IMR-90 (cell line): ENCODE results near the gene ACO1. TPM values are rescaled to one million over a fixed set of nuclear protein-coding genes. Genes with fewer than 3 reads are reported as not detected.
A peak's percentile ranks its signal among the peaks of the same experiment; 100 is the strongest.

ENCODE experiments used
- ATAC-seq: fragments of 200-7000 bp; cut with Tn5 transposase; 2 replicates; pipeline ENCODE4 v1.9.1; 2020; ENCODE audit warnings: low read depth, mild to moderate bottlenecking, moderate library complexity
- BruUV-seq: library from RNA; stranded (reverse); fragments of 400-500 nt; replicated peaks from 2 replicates; lab custom pipeline; 2021; lab: Mats Ljungman, UMichigan
- CTCF ChIA-PET: fragments of 300-600 bp; formaldehyde crosslinking; extraction: SDS; loops from one replicate; lab custom pipeline; 2021; ENCODE audit warnings: antibody characterized with exemption; lab: Yijun Ruan, JAX
- POLR2A ChIA-PET: fragments of 300-600 bp; sonication (Branson Sonifier 250); formaldehyde crosslinking; loops from one replicate; lab custom pipeline; 2022; ENCODE audit warnings: antibody characterized with exemption; ENCODE audit not compliant: unreplicated experiment; lab: Charles Lee
- DNase-seq: peaks from one replicate; pipeline ENCODE4 v3.0.0; 2013
- H2AFZ ChIP-seq: replicated peaks from 2 replicates; pipeline ENCODE3; 2013; ENCODE audit warnings: low read length, mild to moderate bottlenecking; ENCODE audit not compliant: poor library complexity
- H2AK5ac ChIP-seq: 2 replicates; pipeline ENCODE4 v1.6.1; 2013; ENCODE audit warnings: low read depth, low read length, inconsistent platforms
- H2AK9ac ChIP-seq: replicated peaks from 2 replicates; pipeline ENCODE3; 2013; ENCODE audit warnings: mild to moderate bottlenecking, low read depth, low read length, moderate library complexity; ENCODE audit not compliant: poor library complexity
- H2BK120ac ChIP-seq: 2 replicates; pipeline ENCODE4 v1.6.1; 2013; ENCODE audit warnings: low read depth, low read length, inconsistent platforms
- H2BK15ac ChIP-seq: 3 replicates; pipeline ENCODE4 v1.6.1; 2013; ENCODE audit warnings: low read depth, low read length, inconsistent platforms
- H2BK20ac ChIP-seq: 2 replicates; pipeline ENCODE4 v1.6.1; 2013; ENCODE audit warnings: low read depth, mild to moderate bottlenecking, inconsistent platforms, low read length, moderate library complexity
- H2BK5ac ChIP-seq: 2 replicates; pipeline ENCODE4 v1.6.1; 2013; ENCODE audit warnings: mild to moderate bottlenecking, low read depth, low read length, inconsistent platforms; ENCODE audit not compliant: poor library complexity, severe bottlenecking
- H3K14ac ChIP-seq: replicated peaks from 2 replicates; pipeline ENCODE4 v1.6.1; 2013; ENCODE audit warnings: low read depth, low read length, inconsistent platforms
- H3K18ac ChIP-seq: 2 replicates; pipeline ENCODE4 v1.6.1; 2013; ENCODE audit warnings: low read depth, low read length, control low read depth
- H3K23ac ChIP-seq: 2 replicates; pipeline ENCODE4 v1.6.1; 2013; ENCODE audit warnings: low read depth, low read length, inconsistent platforms
- H3K27ac ChIP-seq: 2 replicates; pipeline ENCODE4 v1.5.1; 2013; ENCODE audit warnings: mild to moderate bottlenecking, control low read depth, low read length; ENCODE audit not compliant: insufficient read depth
- H3K27me3 ChIP-seq: 2 replicates; pipeline ENCODE4 v1.6.1; 2013; ENCODE audit warnings: low read length; ENCODE audit not compliant: control insufficient read depth, insufficient read depth
- H3K36me3 ChIP-seq: 2 replicates; pipeline ENCODE4 v1.6.1; 2013; ENCODE audit warnings: low read length, mixed read lengths; ENCODE audit not compliant: control insufficient read depth, insufficient read depth
- H3K4ac ChIP-seq: 2 replicates; pipeline ENCODE4 v1.6.1; 2013; ENCODE audit warnings: low read depth, low read length, inconsistent platforms
- H3K4me1 ChIP-seq: 2 replicates; pipeline ENCODE4 v1.6.1; 2013; ENCODE audit warnings: low read length, mixed read lengths; ENCODE audit not compliant: control insufficient read depth, insufficient read depth
- H3K4me2 ChIP-seq: 2 replicates; pipeline ENCODE4 v1.6.1; 2013; ENCODE audit warnings: low read depth, mild to moderate bottlenecking, control low read depth, low read length, moderate library complexity
- H3K4me3 ChIP-seq: 2 replicates; pipeline ENCODE4 v1.5.1; 2013; ENCODE audit warnings: low read depth, mild to moderate bottlenecking, control low read depth, low read length, moderate library complexity; ENCODE audit not compliant: insufficient read depth
- H3K56ac ChIP-seq: 2 replicates; pipeline ENCODE4 v1.6.1; 2013; ENCODE audit warnings: low read length, inconsistent platforms; ENCODE audit not compliant: insufficient read depth; ENCODE audit errors: extremely low read depth
- H3K79me1 ChIP-seq, 2 experiments: 2 replicates each; pipeline ENCODE4 v1.6.1; 2013; ENCODE audit warnings: low read length in 2 of 2, inconsistent platforms in 1 of 2, low read depth in 1 of 2
- H3K9ac ChIP-seq: 2 replicates; pipeline ENCODE4 v1.6.1; 2013; ENCODE audit warnings: low read depth, low read length, control low read depth
- H3K9me1 ChIP-seq: 2 replicates; pipeline ENCODE4 v1.6.1; 2013; ENCODE audit warnings: low read length, inconsistent platforms; ENCODE audit not compliant: insufficient read depth
- H3K9me3 ChIP-seq: 2 replicates; pipeline ENCODE4 v1.6.1; 2013; ENCODE audit warnings: low read length; ENCODE audit not compliant: control insufficient read depth, insufficient read depth
- H4K20me1 ChIP-seq: 2 replicates; pipeline ENCODE4 v1.6.1; 2013; ENCODE audit warnings: low read length, inconsistent platforms; ENCODE audit not compliant: insufficient read depth
- H4K5ac ChIP-seq: 2 replicates; pipeline ENCODE4 v1.6.1; 2013; ENCODE audit warnings: mild to moderate bottlenecking, low read depth, low read length, control low read depth
- H4K8ac ChIP-seq, 2 experiments: 2 replicates each; pipeline ENCODE4 v1.6.1; 2013; ENCODE audit warnings: low read depth in 2 of 2, low read length in 2 of 2, control low read depth in 1 of 2, inconsistent platforms in 1 of 2
- H4K91ac ChIP-seq: 2 replicates; pipeline ENCODE4 v1.6.1; 2013; ENCODE audit warnings: low read depth, low read length, inconsistent platforms; ENCODE audit not compliant: insufficient read depth
- CEBPB ChIP-seq: IDR thresholded peaks from 2 replicates; pipeline ENCODE4 v1.6.1; 2012; ENCODE audit warnings: low read depth, low read length, improper control_type of control experiment
- CHD1 ChIP-seq: IDR thresholded peaks from 2 replicates; pipeline ENCODE4 v1.6.1; 2012; ENCODE audit warnings: low read depth, low read length, improper control_type of control experiment
- FOS ChIP-seq: fragments of 150-350 bp; IDR thresholded peaks from 2 replicates; pipeline ENCODE4 v1.6.1; 2016; ENCODE audit warnings: low read depth, low read length
- MAZ ChIP-seq: IDR thresholded peaks from 2 replicates; pipeline ENCODE4 v1.6.1; 2012; ENCODE audit warnings: low read depth, mild to moderate bottlenecking, low read length, improper control_type of control experiment, moderate library complexity, borderline replicate concordance
- MXI1 ChIP-seq: IDR thresholded peaks from 2 replicates; pipeline ENCODE4 v1.6.1; 2012; ENCODE audit warnings: low read depth, mild to moderate bottlenecking, low read length, moderate library complexity, borderline replicate concordance
- NFE2L2 ChIP-seq: fragments of 150-350 bp; IDR thresholded peaks from 2 replicates; pipeline ENCODE4 v1.6.1; 2016; ENCODE audit warnings: low read depth, mild to moderate bottlenecking, low read length
- POLR2A ChIP-seq: IDR thresholded peaks from 2 replicates; pipeline ENCODE4 v1.6.1; 2012; ENCODE audit warnings: mild to moderate bottlenecking, low read depth, low read length
- RAD21 ChIP-seq: IDR thresholded peaks from 2 replicates; pipeline ENCODE4 v1.6.1; 2012; ENCODE audit warnings: low read length, improper control_type of control experiment
- RCOR1 ChIP-seq: IDR thresholded peaks from 2 replicates; pipeline ENCODE4 v1.6.1; 2012; ENCODE audit warnings: mild to moderate bottlenecking, low read length, improper control_type of control experiment; ENCODE audit not compliant: insufficient replicate concordance
- RFX5 ChIP-seq: IDR thresholded peaks from 2 replicates; pipeline ENCODE4 v1.8.0; 2012; ENCODE audit warnings: low read depth, mild to moderate bottlenecking, low read length, moderate library complexity
- SMC3 ChIP-seq: fragments of 150-350 bp; IDR thresholded peaks from 2 replicates; pipeline ENCODE4 v1.6.1; 2016; ENCODE audit warnings: low read depth, mild to moderate bottlenecking, antibody characterized with exemption, low read length, moderate library complexity
- WGBS, 2 experiments: methylation state at CpG; one replicate each; pipeline versions ENCODE4 v1.1.5 to v1.1.7; 2013; ENCODE audit warnings: missing lambda C conversion rate in 2 of 2; ENCODE audit not compliant: insufficient read length in 1 of 2; ENCODE audit errors: extremely low coverage in 2 of 2; 5-methylcytosine and 5-hydroxymethylcytosine counted together
- dilution Hi-C: fragments of 300-500 bp; cut with HindIII; formaldehyde crosslinking; loops from one replicate; pipeline ENCODE4 v1.14.3; 2018; ENCODE audit warnings: low sequenced_read_pairs; ENCODE audit not compliant: unreplicated experiment
- in situ Hi-C: fragments of 300-500 bp; cut with MboI; formaldehyde crosslinking; loops from 3 replicates; pipeline ENCODE4 v1.14.3; 2019; ENCODE audit warnings: low sequenced_read_pairs, inconsistent platforms, mixed read lengths
- intact Hi-C: fragments of 100-400 bp; cut with micrococcal nuclease; formaldehyde crosslinking; loops from 2 replicates; pipeline ENCODE4 v1.10.0; 2022
- polyA plus RNA-seq, 3 experiments: library from polyadenylated mRNA; depleted of rRNA; stranded (reverse); fragments of >200 nt; gene quantifications; 2 replicates each; pipeline ENCODE4 v1.2.3, GENCODE V29; 2012; ENCODE audit warnings: low replicate concordance in 1 of 3
- total RNA-seq: library from RNA; depleted of rRNA; stranded (reverse); fragments of >200 nt; gene quantifications from 2 replicates; pipeline ENCODE4 v1.2.3, GENCODE V29; 2012
- TF ChIP-seq, protein P1 (sequence below): conservative IDR thresholded peaks from 2 replicates; pipeline ENCODE4 v1.5.1; 2012; ENCODE audit warnings: mild to moderate bottlenecking, low read depth, low read length, improper control_type of control experiment
- TF ChIP-seq, protein P2 (sequence below): fragments of 150-350 bp; IDR thresholded peaks from 2 replicates; pipeline ENCODE4 v1.6.1; 2017; ENCODE audit warnings: mild to moderate bottlenecking, antibody characterized with exemption, low read length, low read depth
- TF ChIP-seq, protein P3 (sequence below): fragments of 150-350 bp; IDR thresholded peaks from 2 replicates; pipeline ENCODE4 v1.6.1; 2016; ENCODE audit warnings: low read depth, mild to moderate bottlenecking, low read length, moderate library complexity, borderline replicate concordance

ACO1 gene
- total and polyA plus RNA-seq, 2 of the 4 experiments (the other 2 are of a cell fraction): 85.9 to 158 TPM

DNA sequence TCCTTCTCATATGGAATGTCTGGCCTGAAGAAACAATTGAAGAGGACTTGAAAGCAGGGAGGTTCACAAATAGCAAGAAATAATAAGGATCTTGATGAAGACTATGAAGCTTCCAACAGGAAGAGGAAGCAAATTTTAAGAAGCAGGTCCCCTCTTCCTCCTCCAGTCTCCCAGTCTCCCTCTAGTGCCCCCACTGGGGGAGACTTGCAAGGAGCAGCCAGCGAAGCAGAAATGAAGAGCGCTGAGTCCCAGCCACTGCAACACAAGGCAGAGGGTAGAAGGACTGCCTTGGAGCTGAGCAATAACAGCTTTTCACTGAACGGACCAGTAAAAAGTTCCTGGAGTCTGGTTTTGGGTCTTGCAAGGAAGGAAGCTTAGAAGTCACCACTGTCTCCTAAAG, 32.6 kb upstream of the ACO1 start:
- in situ Hi-C loops (no loop called here), dilution Hi-C loops (no loop called here)
- CTCF ChIA-PET: no interaction called here

More for the DNA sequence above, 32.6 kb upstream of the ACO1 start:
- intact Hi-C loops: no loop called here
- Histone ChIP-seq H2BK20ac (no peak overlapping the region), H3K27me3 (no peaks in the 10 kb centered on the region; the same call in 1 of the 2 replicates), H2BK120ac (no peak overlapping the region), H3K9me1 (no peaks in the 10 kb centered on the region), H2BK5ac (no peak overlapping the region), H2AK5ac (no peak overlapping the region), H4K91ac (no peak overlapping the region), H2AK9ac (no peak overlapping the region), H3K9me3 (no peaks in the 10 kb centered on the region), H3K18ac (no peak overlapping the region), H2BK15ac (no peak overlapping the region), H3K23ac (no peak overlapping the region), H3K4me2 (no peak overlapping the region), H3K56ac (no peak overlapping the region), H3K9ac (no peak overlapping the region), H4K5ac (no peak overlapping the region), H3K4ac (no peak overlapping the region), H3K27ac (no peak overlapping the region), H4K20me1 (no peaks in the 10 kb centered on the region), H3K36me3 (no peaks in the 10 kb centered on the region), H3K4me1 (no peaks in the 10 kb centered on the region), H3K14ac (no peak overlapping the region), H4K8ac (no peak overlapping the region), H3K4me3 (no peak overlapping the region), H3K79me1 (no peaks in the 10 kb centered on the region), H2AFZ (no peak overlapping the region)
- TF ChIP-seq SMC3 (no peak), CEBPB (no peak), RCOR1 (no peak), RFX5 (no peak), MAZ (no peak), NFE2L2 (no peak), MXI1 (no peak), POLR2A (no peak), CHD1 (no peak), RAD21 (no peak), FOS (no peak)
- TF ChIP-seq, protein P1, sequence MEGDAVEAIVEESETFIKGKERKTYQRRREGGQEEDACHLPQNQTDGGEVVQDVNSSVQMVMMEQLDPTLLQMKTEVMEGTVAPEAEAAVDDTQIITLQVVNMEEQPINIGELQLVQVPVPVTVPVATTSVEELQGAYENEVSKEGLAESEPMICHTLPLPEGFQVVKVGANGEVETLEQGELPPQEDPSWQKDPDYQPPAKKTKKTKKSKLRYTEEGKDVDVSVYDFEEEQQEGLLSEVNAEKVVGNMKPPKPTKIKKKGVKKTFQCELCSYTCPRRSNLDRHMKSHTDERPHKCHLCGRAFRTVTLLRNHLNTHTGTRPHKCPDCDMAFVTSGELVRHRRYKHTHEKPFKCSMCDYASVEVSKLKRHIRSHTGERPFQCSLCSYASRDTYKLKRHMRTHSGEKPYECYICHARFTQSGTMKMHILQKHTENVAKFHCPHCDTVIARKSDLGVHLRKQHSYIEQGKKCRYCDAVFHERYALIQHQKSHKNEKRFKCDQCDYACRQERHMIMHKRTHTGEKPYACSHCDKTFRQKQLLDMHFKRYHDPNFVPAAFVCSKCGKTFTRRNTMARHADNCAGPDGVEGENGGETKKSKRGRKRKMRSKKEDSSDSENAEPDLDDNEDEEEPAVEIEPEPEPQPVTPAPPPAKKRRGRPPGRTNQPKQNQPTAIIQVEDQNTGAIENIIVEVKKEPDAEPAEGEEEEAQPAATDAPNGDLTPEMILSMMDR: no peak; the same call in 1 of the 2 replicates
- TF ChIP-seq, protein P2, sequence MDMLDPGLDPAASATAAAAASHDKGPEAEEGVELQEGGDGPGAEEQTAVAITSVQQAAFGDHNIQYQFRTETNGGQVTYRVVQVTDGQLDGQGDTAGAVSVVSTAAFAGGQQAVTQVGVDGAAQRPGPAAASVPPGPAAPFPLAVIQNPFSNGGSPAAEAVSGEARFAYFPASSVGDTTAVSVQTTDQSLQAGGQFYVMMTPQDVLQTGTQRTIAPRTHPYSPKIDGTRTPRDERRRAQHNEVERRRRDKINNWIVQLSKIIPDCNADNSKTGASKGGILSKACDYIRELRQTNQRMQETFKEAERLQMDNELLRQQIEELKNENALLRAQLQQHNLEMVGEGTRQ: no peak
- TF ChIP-seq, protein P3, sequence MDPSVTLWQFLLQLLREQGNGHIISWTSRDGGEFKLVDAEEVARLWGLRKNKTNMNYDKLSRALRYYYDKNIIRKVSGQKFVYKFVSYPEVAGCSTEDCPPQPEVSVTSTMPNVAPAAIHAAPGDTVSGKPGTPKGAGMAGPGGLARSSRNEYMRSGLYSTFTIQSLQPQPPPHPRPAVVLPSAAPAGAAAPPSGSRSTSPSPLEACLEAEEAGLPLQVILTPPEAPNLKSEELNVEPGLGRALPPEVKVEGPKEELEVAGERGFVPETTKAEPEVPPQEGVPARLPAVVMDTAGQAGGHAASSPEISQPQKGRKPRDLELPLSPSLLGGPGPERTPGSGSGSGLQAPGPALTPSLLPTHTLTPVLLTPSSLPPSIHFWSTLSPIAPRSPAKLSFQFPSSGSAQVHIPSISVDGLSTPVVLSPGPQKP: no peak
- BruUV-seq: no TSS peak
- no CpG with 5 or more reads among the region's 3 CpGs for WGBS, 2 experiments
- POLR2A ChIA-PET: no interaction called here
- DNase-seq (peak; percentile 2), ATAC-seq (no peak)
